SK-N-SH treated with all-trans-retinoic acid at 6 μM for 48 hours (cell line): Measurements from ENCODE around the gene VWC2L.

Experiments
- ATAC-seq: fragments of 200-7000 bp; cut with Tn5 transposase; 3 replicates; pipeline ENCODE4 v1.9.1; 2020; ENCODE audit warnings: mild to moderate bottlenecking, moderate library complexity
- ARNTL ChIP-seq: fragments of 450-650 bp; formaldehyde crosslinking; IDR thresholded peaks from 2 replicates; pipeline ENCODE4 v1.5.0; 2020; ENCODE audit warnings: low read depth, mild to moderate bottlenecking, moderate library complexity, borderline replicate concordance
- BACH2 ChIP-seq: fragments of 250-450 bp; sonication (Bioruptor Pico); IDR thresholded peaks from 2 replicates; pipeline ENCODE4 v1.9.0; 2021; ENCODE audit warnings: mild to moderate bottlenecking, borderline replicate concordance
- CSDC2 ChIP-seq: fragments of 250-450 bp; sonication (Bioruptor Pico); IDR thresholded peaks from 2 replicates; pipeline ENCODE4 v1.5.0; 2020; ENCODE audit warnings: mild to moderate bottlenecking, moderate library complexity
- ESRRG ChIP-seq: fragments of 250-450 bp; sonication (Bioruptor Pico); IDR thresholded peaks from 2 replicates; pipeline ENCODE4 v1.6.1; 2021; ENCODE audit warnings: mild to moderate bottlenecking
- GLIS3 ChIP-seq: fragments of 250-450 bp; sonication (Bioruptor Pico); IDR thresholded peaks from 2 replicates; pipeline ENCODE4 v1.5.0; 2020; ENCODE audit warnings: mild to moderate bottlenecking, moderate library complexity
- OSR1 ChIP-seq: fragments of 250-450 bp; sonication (Bioruptor Pico); IDR thresholded peaks from 2 replicates; pipeline ENCODE4 v1.8.0; 2022; ENCODE audit warnings: moderate library complexity, mild to moderate bottlenecking, inconsistent platforms
- PPARA ChIP-seq: fragments of 250-450 bp; sonication (Bioruptor Pico); IDR thresholded peaks from 2 replicates; pipeline ENCODE4 v1.5.0; 2020; ENCODE audit warnings: mild to moderate bottlenecking, borderline replicate concordance
- RARB ChIP-seq: fragments of 250-450 bp; sonication (Bioruptor Pico); IDR thresholded peaks from 2 replicates; pipeline ENCODE4 v1.8.0; 2021; ENCODE audit warnings: mild to moderate bottlenecking, moderate library complexity
- SNAI2 ChIP-seq: fragments of 250-450 bp; sonication (Bioruptor Pico); IDR thresholded peaks from 2 replicates; pipeline ENCODE4 v1.5.0; 2020; ENCODE audit warnings: mild to moderate bottlenecking, moderate library complexity
- TCF4 ChIP-seq: fragments of 250-450 bp; sonication (Bioruptor Pico); IDR thresholded peaks from 2 replicates; pipeline ENCODE4 v1.8.0; 2021; ENCODE audit warnings: mild to moderate bottlenecking, moderate library complexity, borderline replicate concordance
- TOX ChIP-seq: fragments of 250-450 bp; sonication (Bioruptor Pico); IDR thresholded peaks from 2 replicates; pipeline ENCODE4 v1.8.0; 2021; ENCODE audit warnings: mild to moderate bottlenecking, moderate library complexity, borderline replicate concordance
- ZC3H10 ChIP-seq: fragments of 250-450 bp; sonication (Bioruptor Pico); IDR thresholded peaks from 2 replicates; pipeline ENCODE4 v1.5.1; 2021; ENCODE audit warnings: mild to moderate bottlenecking, moderate library complexity
- ZFP3 ChIP-seq: fragments of 250-450 bp; sonication (Bioruptor Pico); IDR thresholded peaks from 2 replicates; pipeline ENCODE4 v1.5.0; 2020; ENCODE audit warnings: mild to moderate bottlenecking, moderate library complexity
- ZNF565 ChIP-seq: fragments of 450-650 bp; formaldehyde crosslinking; conservative IDR thresholded peaks from 2 replicates; pipeline ENCODE4 v1.5.0; 2020; ENCODE audit warnings: low read depth, mild to moderate bottlenecking, moderate library complexity
- ZNF70 ChIP-seq: fragments of 450-650 bp; formaldehyde crosslinking; IDR thresholded peaks from 2 replicates; pipeline ENCODE4 v1.5.0; 2020; ENCODE audit warnings: mild to moderate bottlenecking, moderate library complexity
- ZNF8 ChIP-seq: fragments of 450-650 bp; formaldehyde crosslinking; IDR thresholded peaks from 2 replicates; pipeline ENCODE4 v1.5.0; 2020; ENCODE audit warnings: mild to moderate bottlenecking, moderate library complexity
- TF ChIP-seq, protein P1 (sequence below): fragments of 250-450 bp; sonication (Bioruptor Pico); IDR thresholded peaks from 2 replicates; pipeline ENCODE4 v1.5.1; 2021; ENCODE audit warnings: mild to moderate bottlenecking, moderate library complexity
- TF ChIP-seq, protein P2 (sequence below): fragments of 250-450 bp; sonication (Bioruptor Pico); IDR thresholded peaks from 2 replicates; pipeline ENCODE4 v1.8.0; 2020; ENCODE audit warnings: mild to moderate bottlenecking, moderate library complexity, borderline replicate concordance
- TF ChIP-seq, protein P3 (sequence below): fragments of 250-450 bp; sonication (Bioruptor Pico); IDR thresholded peaks from 2 replicates; pipeline ENCODE4 v1.5.0; 2020; ENCODE audit warnings: mild to moderate bottlenecking, moderate library complexity
- TF ChIP-seq, protein P4 (sequence below): fragments of 250-450 bp; sonication (Bioruptor Pico); IDR thresholded peaks from 2 replicates; pipeline ENCODE4 v1.5.1; 2020; ENCODE audit warnings: low read depth, mild to moderate bottlenecking, moderate library complexity
- TF ChIP-seq, protein P5 (sequence below): fragments of 250-450 bp; sonication (Bioruptor Pico); IDR thresholded peaks from 2 replicates; pipeline ENCODE4 v1.8.0; 2021; ENCODE audit warnings: low read depth, mild to moderate bottlenecking, moderate library complexity, borderline replicate concordance

VWC2L gene

DNA sequence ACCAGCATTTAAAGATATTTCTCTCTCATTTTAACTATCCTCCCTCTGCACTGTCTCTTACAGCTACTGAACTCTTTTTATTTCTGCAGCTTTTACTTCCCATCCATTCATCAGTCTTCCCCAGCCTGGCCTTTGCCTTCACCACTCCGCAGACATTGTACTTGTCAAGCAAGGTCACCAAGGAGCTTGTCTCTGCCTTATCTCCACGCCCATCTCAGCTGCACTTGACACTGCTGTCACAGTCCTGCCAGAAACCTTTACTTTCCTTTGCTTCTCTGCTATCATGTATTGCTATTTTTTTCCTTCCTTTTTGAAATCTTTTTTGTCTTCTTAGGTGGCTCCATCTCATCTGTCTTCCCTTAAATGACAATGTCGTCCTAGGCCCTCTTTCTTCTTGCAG lies 147.0 kb downstream of the VWC2L start:
- ATAC-seq, result no peak
- TF ChIP-seq ZFP3 (no peak), ZNF8 (no peak)

DNA sequence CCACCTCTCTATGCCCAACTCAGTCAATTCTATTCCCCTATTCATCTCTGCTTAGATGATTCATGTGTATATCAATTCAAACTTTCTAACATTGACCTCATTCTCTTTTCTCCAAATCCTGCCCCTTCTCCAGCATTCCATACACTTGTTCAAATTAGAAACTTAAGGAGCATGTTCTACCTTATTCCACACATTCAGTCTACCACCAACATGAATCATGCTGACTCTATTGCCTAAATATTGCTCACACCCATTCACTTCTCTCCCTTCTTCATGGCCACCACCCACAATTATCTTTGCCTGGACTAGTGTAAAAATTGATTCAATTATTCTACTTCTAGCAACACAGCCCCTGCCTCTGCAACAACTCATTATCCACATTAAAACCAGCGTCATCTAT lies 147.5 kb downstream of the VWC2L start:
- ATAC-seq, result no peak
- TF ChIP-seq SNAI2 (CRISPR knock-in tag), result no peak
- TF ChIP-seq TOX (CRISPR knock-in tag), result no peak

DNA sequence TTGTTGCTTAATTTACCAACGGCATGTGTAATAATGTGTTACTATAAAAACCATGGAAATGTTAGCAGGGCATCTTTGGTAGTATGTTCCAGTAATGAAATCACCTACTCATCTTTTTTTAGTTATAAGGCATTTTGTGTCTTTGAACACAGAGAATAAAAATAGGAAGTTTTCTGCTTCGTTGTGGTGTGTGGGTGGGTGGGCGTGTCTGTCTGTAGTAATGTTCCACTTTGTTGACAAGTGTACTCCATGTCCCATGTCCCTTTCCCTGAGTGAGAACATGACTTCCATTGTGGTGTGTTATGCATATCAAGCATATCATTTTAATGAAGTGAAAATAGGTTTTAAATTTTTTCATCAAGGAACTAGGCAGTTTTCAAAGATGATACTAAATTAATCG lies 149.3 kb downstream of the VWC2L start:
- ATAC-seq, result no peak
- TF ChIP-seq PPARA (CRISPR knock-in tag) (no peak), ZNF8 (no peak), ZNF70 (CRISPR knock-in tag) (no peak), GLIS3 (no peak), CSDC2 (CRISPR knock-in tag) (no peak), SNAI2 (CRISPR knock-in tag) (no peak), TCF4 (no peak), ZC3H10 (CRISPR knock-in tag) (no peak), OSR1 (CRISPR knock-in tag) (no peak), BACH2 (no peak)
- TF ChIP-seq, protein P1, sequence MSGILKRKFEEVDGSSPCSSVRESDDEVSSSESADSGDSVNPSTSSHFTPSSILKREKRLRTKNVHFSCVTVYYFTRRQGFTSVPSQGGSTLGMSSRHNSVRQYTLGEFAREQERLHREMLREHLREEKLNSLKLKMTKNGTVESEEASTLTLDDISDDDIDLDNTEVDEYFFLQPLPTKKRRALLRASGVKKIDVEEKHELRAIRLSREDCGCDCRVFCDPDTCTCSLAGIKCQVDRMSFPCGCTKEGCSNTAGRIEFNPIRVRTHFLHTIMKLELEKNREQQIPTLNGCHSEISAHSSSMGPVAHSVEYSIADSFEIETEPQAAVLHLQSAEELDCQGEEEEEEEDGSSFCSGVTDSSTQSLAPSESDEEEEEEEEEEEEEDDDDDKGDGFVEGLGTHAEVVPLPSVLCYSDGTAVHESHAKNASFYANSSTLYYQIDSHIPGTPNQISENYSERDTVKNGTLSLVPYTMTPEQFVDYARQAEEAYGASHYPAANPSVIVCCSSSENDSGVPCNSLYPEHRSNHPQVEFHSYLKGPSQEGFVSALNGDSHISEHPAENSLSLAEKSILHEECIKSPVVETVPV (CRISPR knock-in tag), result no peak
- TF ChIP-seq, protein P2, sequence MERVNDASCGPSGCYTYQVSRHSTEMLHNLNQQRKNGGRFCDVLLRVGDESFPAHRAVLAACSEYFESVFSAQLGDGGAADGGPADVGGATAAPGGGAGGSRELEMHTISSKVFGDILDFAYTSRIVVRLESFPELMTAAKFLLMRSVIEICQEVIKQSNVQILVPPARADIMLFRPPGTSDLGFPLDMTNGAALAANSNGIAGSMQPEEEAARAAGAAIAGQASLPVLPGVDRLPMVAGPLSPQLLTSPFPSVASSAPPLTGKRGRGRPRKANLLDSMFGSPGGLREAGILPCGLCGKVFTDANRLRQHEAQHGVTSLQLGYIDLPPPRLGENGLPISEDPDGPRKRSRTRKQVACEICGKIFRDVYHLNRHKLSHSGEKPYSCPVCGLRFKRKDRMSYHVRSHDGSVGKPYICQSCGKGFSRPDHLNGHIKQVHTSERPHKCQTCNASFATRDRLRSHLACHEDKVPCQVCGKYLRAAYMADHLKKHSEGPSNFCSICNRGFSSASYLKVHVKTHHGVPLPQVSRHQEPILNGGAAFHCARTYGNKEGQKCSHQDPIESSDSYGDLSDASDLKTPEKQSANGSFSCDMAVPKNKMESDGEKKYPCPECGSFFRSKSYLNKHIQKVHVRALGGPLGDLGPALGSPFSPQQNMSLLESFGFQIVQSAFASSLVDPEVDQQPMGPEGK (CRISPR knock-in tag), result no peak
- TF ChIP-seq, protein P3, sequence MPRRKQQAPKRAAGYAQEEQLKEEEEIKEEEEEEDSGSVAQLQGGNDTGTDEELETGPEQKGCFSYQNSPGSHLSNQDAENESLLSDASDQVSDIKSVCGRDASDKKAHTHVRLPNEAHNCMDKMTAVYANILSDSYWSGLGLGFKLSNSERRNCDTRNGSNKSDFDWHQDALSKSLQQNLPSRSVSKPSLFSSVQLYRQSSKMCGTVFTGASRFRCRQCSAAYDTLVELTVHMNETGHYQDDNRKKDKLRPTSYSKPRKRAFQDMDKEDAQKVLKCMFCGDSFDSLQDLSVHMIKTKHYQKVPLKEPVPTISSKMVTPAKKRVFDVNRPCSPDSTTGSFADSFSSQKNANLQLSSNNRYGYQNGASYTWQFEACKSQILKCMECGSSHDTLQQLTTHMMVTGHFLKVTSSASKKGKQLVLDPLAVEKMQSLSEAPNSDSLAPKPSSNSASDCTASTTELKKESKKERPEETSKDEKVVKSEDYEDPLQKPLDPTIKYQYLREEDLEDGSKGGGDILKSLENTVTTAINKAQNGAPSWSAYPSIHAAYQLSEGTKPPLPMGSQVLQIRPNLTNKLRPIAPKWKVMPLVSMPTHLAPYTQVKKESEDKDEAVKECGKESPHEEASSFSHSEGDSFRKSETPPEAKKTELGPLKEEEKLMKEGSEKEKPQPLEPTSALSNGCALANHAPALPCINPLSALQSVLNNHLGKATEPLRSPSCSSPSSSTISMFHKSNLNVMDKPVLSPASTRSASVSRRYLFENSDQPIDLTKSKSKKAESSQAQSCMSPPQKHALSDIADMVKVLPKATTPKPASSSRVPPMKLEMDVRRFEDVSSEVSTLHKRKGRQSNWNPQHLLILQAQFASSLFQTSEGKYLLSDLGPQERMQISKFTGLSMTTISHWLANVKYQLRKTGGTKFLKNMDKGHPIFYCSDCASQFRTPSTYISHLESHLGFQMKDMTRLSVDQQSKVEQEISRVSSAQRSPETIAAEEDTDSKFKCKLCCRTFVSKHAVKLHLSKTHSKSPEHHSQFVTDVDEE (CRISPR knock-in tag), result no peak
- TF ChIP-seq, protein P4, sequence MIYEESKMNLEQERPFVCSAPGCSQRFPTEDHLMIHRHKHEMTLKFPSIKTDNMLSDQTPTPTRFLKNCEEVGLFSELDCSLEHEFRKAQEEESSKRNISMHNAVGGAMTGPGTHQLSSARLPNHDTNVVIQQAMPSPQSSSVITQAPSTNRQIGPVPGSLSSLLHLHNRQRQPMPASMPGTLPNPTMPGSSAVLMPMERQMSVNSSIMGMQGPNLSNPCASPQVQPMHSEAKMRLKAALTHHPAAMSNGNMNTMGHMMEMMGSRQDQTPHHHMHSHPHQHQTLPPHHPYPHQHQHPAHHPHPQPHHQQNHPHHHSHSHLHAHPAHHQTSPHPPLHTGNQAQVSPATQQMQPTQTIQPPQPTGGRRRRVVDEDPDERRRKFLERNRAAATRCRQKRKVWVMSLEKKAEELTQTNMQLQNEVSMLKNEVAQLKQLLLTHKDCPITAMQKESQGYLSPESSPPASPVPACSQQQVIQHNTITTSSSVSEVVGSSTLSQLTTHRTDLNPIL (CRISPR knock-in tag), result no peak

DNA sequence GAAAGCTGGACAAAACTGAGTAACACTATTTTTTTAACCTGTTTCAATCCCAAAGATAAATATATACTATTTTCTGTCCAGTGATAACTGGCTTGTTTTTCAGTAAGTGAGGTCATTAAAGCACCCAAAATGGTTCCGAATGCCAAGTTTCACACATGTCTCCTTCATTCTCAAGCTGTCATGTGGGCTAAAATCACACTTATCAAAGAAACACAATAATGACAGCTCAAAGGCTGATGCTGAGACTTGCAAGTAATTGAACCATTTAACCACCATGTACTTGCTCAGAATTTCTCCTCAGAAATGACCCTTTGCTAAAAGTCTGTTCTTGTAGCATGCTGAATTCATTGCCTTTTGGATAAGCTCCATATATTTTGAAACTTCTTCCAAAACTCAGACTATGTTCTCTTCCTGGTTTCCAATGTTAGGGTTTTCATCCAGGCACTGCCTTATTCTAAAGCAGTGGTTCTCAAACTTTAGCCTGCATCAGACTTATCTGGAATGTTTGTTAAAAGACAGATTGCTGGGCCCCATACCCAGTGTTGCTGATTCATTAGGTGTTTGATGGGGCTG lies 149.8 kb downstream of the VWC2L start:
- TF ChIP-seq ZNF8 (no peak), ZNF565 (CRISPR knock-in tag) (no peak), ZC3H10 (CRISPR knock-in tag) (no peak), RARB (no peak), OSR1 (CRISPR knock-in tag) (no peak), CSDC2 (CRISPR knock-in tag) (no peak), TCF4 (no peak), ESRRG (CRISPR knock-in tag) (no peak), ARNTL (CRISPR knock-in tag) (no peak)
- TF ChIP-seq, protein P5, sequence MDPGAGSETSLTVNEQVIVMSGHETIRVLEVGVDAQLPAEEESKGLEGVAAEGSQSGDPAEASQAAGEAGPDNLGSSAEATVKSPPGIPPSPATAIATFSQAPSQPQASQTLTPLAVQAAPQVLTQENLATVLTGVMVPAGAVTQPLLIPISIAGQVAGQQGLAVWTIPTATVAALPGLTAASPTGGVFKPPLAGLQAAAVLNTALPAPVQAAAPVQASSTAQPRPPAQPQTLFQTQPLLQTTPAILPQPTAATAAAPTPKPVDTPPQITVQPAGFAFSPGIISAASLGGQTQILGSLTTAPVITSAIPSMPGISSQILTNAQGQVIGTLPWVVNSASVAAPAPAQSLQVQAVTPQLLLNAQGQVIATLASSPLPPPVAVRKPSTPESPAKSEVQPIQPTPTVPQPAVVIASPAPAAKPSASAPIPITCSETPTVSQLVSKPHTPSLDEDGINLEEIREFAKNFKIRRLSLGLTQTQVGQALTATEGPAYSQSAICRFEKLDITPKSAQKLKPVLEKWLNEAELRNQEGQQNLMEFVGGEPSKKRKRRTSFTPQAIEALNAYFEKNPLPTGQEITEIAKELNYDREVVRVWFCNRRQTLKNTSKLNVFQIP (CRISPR knock-in tag), result no peak
- ATAC-seq, result no peak
